Tibial artery (tissue), 4 donors: ENCODE results near the gene THG1L.
"Not testable (repeated sequence)": the region's sequence is repeated elsewhere in the genome, so short reads cannot be mapped to it uniquely, and the experiment has no call there.

Experiments
- DNase-seq, 2 donors: peaks; one replicate each; pipeline ENCODE4 v3.0.0-alpha.2; 2019
- H3K27ac ChIP-seq, 2 donors: fragments of 200-600 bp; sonication (generic) in 1 of 2; 1 replicate in 1 of 2; 2 replicates in 1 of 2; pipeline ENCODE4 v1.5.1; 2018 to 2019; ENCODE audit warnings: mild to moderate bottlenecking in 1 of 2
- H3K27me3 ChIP-seq, 2 donors: fragments of 200-600 bp; sonication (generic) in 1 of 2; one replicate each; pipeline versions ENCODE4 v1.5.1 to v1.6.0; 2016 to 2019
- H3K36me3 ChIP-seq, 3 donors: fragments of 200-600 bp; sonication (generic) in 2 of 3; one replicate each; pipeline ENCODE4 v1.5.1; 2016 to 2019; ENCODE audit warnings: mild to moderate bottlenecking in 2 of 3
- H3K4me1 ChIP-seq, 4 donors: fragments of 200-600 bp; sonication (generic) in 2 of 4; 1 replicate in 3 of 4; 2 replicates in 1 of 4; pipeline ENCODE4 v1.5.1; 2016 to 2019
- H3K4me3 ChIP-seq, 2 donors: fragments of 200-600 bp; sonication (generic) in 1 of 2; 1 replicate in 1 of 2; 2 replicates in 1 of 2; pipeline ENCODE4 v1.5.1; 2018 to 2019; ENCODE audit warnings: mild to moderate bottlenecking in 2 of 2
- H3K9me3 ChIP-seq, 3 donors: fragments of 200-600 bp; sonication (generic) in 1 of 3; one replicate each; pipeline ENCODE4 v1.5.1; 2016 to 2019
- intact Hi-C: fragments of 100-400 bp; cut with DNase I; formaldehyde crosslinking; loops from one replicate; pipeline ENCODE4 v1.15.0; 2023; ENCODE audit warnings: low total_unique reads
- TF ChIP-seq, protein P1 (sequence below), 2 experiments: fragments of 200-600 bp in 1 of 2; fragments of 450-650 bp in 1 of 2; IDR thresholded peaks; one replicate each; pipeline ENCODE4 v1.5.1; 2017 to 2019; ENCODE audit warnings: antibody characterized with exemption in 2 of 2, mild to moderate bottlenecking in 1 of 2, moderate library complexity in 1 of 2

Gene THG1L

DNA sequence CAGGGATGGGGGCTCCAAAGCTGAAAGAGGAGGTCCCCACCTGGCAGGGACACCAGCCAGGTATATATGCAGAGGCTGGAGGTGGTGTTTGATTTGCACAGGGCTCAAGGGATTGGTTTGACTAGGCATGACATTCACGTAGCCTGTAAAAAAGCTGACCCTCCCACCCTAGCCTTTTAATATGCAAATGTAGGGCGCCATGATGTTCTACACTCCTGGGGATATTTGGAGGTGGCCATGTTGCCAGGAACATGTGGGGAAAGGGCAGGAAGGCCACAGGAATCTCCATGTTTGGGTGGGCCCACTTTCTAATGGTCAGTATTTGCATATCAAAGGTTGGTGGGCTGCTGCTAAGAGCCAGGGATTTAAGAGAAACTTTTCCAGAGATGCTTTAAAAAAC lies 12.0 kb upstream of the THG1L start:
- H3K9me3 ChIP-seq = no peaks in the 10 kb centered on the region
- H3K36me3 ChIP-seq = no peaks in the 10 kb centered on the region
- no peak overlapping the region for H3K4me3 ChIP-seq
- H3K4me1 ChIP-seq = peaks cover 0 to 4% (median 0%) of the 10 kb centered on the region in 4 donors
- intact Hi-C loops = loop anchor here (5.0 kb wide), 3 partner anchors 242 to 387 kb away; no protein-coding TSS in a partner anchor
- no peak for DNase-seq
- no peak overlapping the region for H3K27ac ChIP-seq
- no peaks in the 10 kb centered on the region for H3K27me3 ChIP-seq
- TF ChIP-seq, protein P1, sequence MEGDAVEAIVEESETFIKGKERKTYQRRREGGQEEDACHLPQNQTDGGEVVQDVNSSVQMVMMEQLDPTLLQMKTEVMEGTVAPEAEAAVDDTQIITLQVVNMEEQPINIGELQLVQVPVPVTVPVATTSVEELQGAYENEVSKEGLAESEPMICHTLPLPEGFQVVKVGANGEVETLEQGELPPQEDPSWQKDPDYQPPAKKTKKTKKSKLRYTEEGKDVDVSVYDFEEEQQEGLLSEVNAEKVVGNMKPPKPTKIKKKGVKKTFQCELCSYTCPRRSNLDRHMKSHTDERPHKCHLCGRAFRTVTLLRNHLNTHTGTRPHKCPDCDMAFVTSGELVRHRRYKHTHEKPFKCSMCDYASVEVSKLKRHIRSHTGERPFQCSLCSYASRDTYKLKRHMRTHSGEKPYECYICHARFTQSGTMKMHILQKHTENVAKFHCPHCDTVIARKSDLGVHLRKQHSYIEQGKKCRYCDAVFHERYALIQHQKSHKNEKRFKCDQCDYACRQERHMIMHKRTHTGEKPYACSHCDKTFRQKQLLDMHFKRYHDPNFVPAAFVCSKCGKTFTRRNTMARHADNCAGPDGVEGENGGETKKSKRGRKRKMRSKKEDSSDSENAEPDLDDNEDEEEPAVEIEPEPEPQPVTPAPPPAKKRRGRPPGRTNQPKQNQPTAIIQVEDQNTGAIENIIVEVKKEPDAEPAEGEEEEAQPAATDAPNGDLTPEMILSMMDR (IDR thresholded peaks at IDR 0.05) = no peak

DNA sequence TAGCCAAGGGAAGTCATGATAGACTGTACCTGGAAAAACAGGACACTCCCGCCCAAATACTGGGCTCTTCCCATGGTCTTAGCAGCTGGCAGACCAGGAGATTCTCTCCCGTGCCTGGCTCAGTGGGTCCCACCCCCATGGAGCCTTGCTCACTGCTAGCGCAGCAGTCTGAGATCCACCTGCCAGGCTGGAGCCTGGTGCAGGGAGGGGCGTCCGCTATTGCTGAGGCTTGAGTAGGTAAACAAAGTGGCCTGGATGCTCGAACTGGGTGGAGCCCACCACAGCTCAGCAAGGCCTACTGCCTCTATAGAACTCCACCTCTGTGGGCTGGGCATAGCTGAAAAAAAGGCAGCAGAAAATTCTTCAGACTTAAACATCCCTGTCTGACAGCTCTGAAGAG lies 10.1 kb upstream of the THG1L start:
- TF ChIP-seq, protein P1 (IDR thresholded peaks at IDR 0.05) = no peak
- Histone ChIP-seq H3K4me3 (no peak overlapping the region), H3K4me1 (peaks cover 0 to 4% (median 0%) of the 10 kb centered on the region in 4 donors), H3K36me3 (no peaks in the 10 kb centered on the region), H3K27me3 (no peaks in the 10 kb centered on the region), H3K27ac (no peak overlapping the region), H3K9me3 (no peaks in the 10 kb centered on the region)
- DNase-seq = no peak
- intact Hi-C loops = no loop called here

DNA sequence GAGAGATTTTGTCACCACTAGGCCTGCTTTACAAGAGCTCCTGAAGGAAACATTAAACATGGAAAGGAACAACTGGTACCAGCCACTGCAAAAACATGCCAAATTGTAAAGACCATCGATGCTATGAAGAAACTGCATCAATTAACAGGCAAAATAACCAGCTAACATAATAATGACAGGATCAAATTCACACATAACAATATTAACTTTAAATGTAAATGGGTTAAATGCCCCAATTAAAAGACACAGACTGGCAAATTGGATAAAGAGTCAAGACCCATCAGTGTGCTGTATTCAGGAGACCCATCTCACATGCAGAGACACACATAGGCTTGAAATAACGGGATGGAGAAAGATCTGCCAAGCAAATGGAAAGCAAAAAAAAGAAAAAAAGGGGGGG lies 8.3 kb upstream of the THG1L start:
- intact Hi-C loops, H3K9me3 ChIP-seq, H3K4me1 ChIP-seq, H3K27me3 ChIP-seq, DNase-seq, H3K27ac ChIP-seq, H3K36me3 ChIP-seq, H3K4me3 ChIP-seq: not testable (repeated sequence)

DNA sequence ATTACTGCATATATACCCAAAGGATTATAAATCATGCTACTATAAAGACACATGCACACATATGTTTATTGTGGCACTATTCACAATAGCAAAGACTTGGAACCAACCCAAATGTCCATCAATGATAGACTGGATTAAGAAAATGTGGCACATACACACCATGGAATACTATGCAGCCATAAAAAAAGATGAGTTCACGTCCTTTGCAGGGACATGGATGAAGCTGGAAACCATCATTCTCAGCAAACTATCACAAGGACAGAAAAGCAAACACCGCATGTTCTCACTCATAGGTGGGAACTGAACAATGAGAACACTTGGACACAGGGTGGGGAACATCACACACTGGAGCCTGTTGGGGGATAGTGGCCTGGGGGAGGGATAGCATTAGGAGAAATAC lies 4.6 kb upstream of the THG1L start:
- H3K9me3 ChIP-seq, H3K36me3 ChIP-seq, H3K27me3 ChIP-seq, H3K4me1 ChIP-seq, H3K27ac ChIP-seq, intact Hi-C loops, H3K4me3 ChIP-seq, DNase-seq: not testable (repeated sequence)

DNA sequence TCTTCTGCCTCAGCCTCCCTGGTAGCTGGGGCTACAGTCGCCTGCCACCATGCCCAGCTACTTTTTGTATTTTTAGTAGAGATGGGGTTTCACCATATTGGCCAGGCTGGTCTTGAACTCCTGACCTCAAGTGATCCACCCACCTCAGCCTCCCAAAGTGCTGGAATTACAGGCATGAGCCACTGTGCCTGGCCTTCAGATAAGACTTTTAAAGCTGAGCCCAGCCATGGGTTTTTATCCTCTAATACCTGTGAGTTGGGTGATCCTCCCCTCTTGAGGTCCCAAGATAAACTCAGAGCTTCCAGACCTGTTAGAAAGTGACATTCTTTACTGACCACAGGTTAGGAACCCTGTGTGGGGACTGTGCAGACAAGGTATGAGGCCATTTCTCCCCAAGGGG lies 3.4 kb upstream of the THG1L start:
- H3K36me3 ChIP-seq, H3K27me3 ChIP-seq, H3K9me3 ChIP-seq, H3K4me1 ChIP-seq, DNase-seq, intact Hi-C loops, H3K4me3 ChIP-seq, H3K27ac ChIP-seq: not testable (repeated sequence)

DNA sequence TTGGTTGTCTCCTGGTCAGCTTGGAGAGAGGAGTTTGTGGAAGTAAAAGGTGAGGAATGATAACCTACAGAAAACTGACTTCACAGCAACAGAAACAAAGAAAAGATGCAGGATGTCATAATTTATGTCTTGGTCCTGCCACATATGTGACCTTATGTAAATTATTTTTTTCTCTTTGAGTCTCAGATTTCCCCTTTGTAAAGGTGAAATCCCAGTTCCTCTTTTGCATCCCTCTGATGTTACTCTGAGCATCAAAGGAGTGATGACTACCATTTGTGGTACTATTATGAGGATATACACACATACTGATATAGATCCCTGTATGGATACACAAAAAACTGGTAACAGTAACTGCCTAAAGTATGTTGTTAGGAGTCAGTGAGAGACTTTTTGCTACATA lies 1.4 kb upstream of the THG1L start:
- DNase-seq = no peak
- Histone ChIP-seq H3K4me3 (no peak overlapping the region), H3K36me3 (peaks cover 2 to 22% (median 3%) of the 10 kb centered on the region in 3 donors), H3K4me1 (peaks cover 0 to 4% (median 2%) of the 10 kb centered on the region in 4 donors), H3K27me3 (no peaks in the 10 kb centered on the region), H3K27ac (no peak overlapping the region), H3K9me3 (no peaks in the 10 kb centered on the region)
- intact Hi-C loops = loop anchor here (10.0 kb wide), 1 partner anchor 565 kb away; the partner anchor contains the start of gene GARIN3
- TF ChIP-seq, protein P1 (IDR thresholded peaks at IDR 0.05) = no peak

DNA sequence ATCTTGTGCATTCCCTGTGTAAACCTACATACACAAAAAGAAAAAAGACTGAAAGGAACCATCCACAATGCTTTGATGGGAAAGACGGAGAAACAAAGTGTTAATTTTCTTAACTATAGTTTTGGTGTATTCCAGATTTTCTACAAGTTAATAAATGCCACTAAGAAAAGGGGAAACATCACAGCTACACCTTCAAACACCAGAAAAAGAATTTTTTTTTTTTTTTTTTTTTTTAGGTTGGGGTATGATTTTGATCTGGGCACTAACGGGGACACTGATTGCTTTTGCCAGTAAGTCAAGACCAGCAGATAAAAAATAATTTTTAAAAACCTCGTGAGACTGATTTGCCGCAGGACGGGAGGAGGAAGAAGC lies 334 bp upstream of the THG1L start:
- intact Hi-C loops = loop anchor here (10.0 kb wide), 1 partner anchor 566 kb away; the partner anchor contains the start of gene GARIN3
- TF ChIP-seq, protein P1 (IDR thresholded peaks at IDR 0.05) = no peak
- H3K36me3 ChIP-seq = peaks cover 7 to 31% (median 14%) of the 10 kb centered on the region in 3 donors
- H3K4me1 ChIP-seq = peaks cover 0 to 4% (median 2%) of the 10 kb centered on the region in 4 donors
- no peak for DNase-seq
- peak overlapping the region; percentile 64 to 82 for H3K4me3 ChIP-seq
- no peaks in the 10 kb centered on the region for H3K9me3 ChIP-seq
- no peaks in the 10 kb centered on the region for H3K27me3 ChIP-seq
- peak overlapping the region; percentile 85 to 90 for H3K27ac ChIP-seq
